Type B pancreatic cell (in vitro differentiated cells): Measurements from ENCODE around the gene BTBD8. TPM values are rescaled to one million over a fixed set of nuclear protein-coding genes. Genes with fewer than 3 reads are reported as not detected.

Source experiments
- DNase-seq: peaks from one replicate; pipeline ENCODE4 v3.0.0; 2021; ENCODE audit warnings: mixed read lengths; ENCODE audit not compliant: unreplicated experiment; ENCODE audit errors: extremely low spot score
- H3K27ac Mint-ChIP-seq: 2 replicates; pipeline ENCODE4 v1.8.0; 2021; ENCODE audit warnings: mild to moderate bottlenecking, mixed read lengths
- H3K27me3 Mint-ChIP-seq: 2 replicates; pipeline ENCODE4 v1.8.0; 2021; ENCODE audit warnings: mixed read lengths
- H3K36me3 Mint-ChIP-seq: 2 replicates; pipeline ENCODE4 v1.8.0; 2021; ENCODE audit warnings: mixed read lengths
- H3K4me1 Mint-ChIP-seq: one replicate; pipeline ENCODE4 v1.8.0; 2021; ENCODE audit warnings: mixed read lengths; ENCODE audit not compliant: unreplicated experiment
- H3K4me3 Mint-ChIP-seq: 2 replicates; pipeline ENCODE4 v1.8.0; 2021; ENCODE audit warnings: mild to moderate bottlenecking, mixed read lengths
- H3K9me3 Mint-ChIP-seq: 2 replicates; pipeline ENCODE4 v1.8.0; 2021; ENCODE audit warnings: mixed read lengths
- CTCF ChIP-seq: fragments of 200-600 bp; sonication (generic); conservative IDR thresholded peaks from 2 replicates; pipeline ENCODE4 v1.5.0; 2021; ENCODE audit warnings: antibody characterized with exemption, mild to moderate bottlenecking
- total RNA-seq: library from RNA; stranded (reverse); gene quantifications from 2 replicates; pipeline ENCODE4 v1.2.1, GENCODE V29; 2021; ENCODE audit warnings: low replicate concordance

BTBD8 gene
- total RNA-seq, 1 donor from 2014 or later, result 4.8 TPM

GRCh38 chr1:92169214-92170005 is 89.3 kb downstream of the BTBD8 start:
- no peak for DNase-seq
- Mint-ChIP-seq H3K4me1 (no peaks in the 10 kb centered on the region), H3K9me3 (no peaks in the 10 kb centered on the region), H3K36me3 (no peaks in the 10 kb centered on the region), H3K27ac (no peak overlapping the region), H3K27me3 (no peaks in the 10 kb centered on the region), H3K4me3 (no peak overlapping the region)
- no peak for TF ChIP-seq CTCF

GRCh38 chr1:92184632-92185031 is 104.5 kb downstream of the BTBD8 start:
- Mint-ChIP-seq H3K36me3 (peaks cover 10% of the 10 kb centered on the region), H3K4me1 (no peaks in the 10 kb centered on the region), H3K27ac (no peak overlapping the region), H3K27me3 (no peaks in the 10 kb centered on the region), H3K9me3 (no peaks in the 10 kb centered on the region), H3K4me3 (no peak overlapping the region)
- TF ChIP-seq CTCF, result no peak
- no peak for DNase-seq

GRCh38 chr1:92186081-92186480 is 105.9 kb downstream of the BTBD8 start:
- no peak for DNase-seq
- TF ChIP-seq CTCF, result no peak
- Mint-ChIP-seq H3K27ac (no peak overlapping the region), H3K4me1 (no peaks in the 10 kb centered on the region), H3K36me3 (no peaks in the 10 kb centered on the region), H3K27me3 (no peaks in the 10 kb centered on the region), H3K4me3 (no peak overlapping the region), H3K9me3 (no peaks in the 10 kb centered on the region)

- Mint-ChIP-seq H3K27ac (no peak overlapping the region), H3K27me3 (no peaks in the 10 kb centered on the region), H3K36me3 (no peaks in the 10 kb centered on the region), H3K9me3 (no peaks in the 10 kb centered on the region), H3K4me1 (no peaks in the 10 kb centered on the region), H3K4me3 (no peak overlapping the region)
- DNase-seq, result no peak
- TF ChIP-seq CTCF, result no peak
Observed at GRCh38 chr1:92188436-92189255, 108.5 kb downstream of the BTBD8 start.

GRCh38 chr1:92191726-92192125 is 111.6 kb downstream of the BTBD8 start:
- DNase-seq, result no peak
- no peak for TF ChIP-seq CTCF
- H3K9me3 Mint-ChIP-seq, result no peaks in the 10 kb centered on the region
- H3K27me3 Mint-ChIP-seq, result no peaks in the 10 kb centered on the region
- H3K4me3 Mint-ChIP-seq, result no peak overlapping the region
- no peaks in the 10 kb centered on the region for H3K36me3 Mint-ChIP-seq
- no peaks in the 10 kb centered on the region for H3K4me1 Mint-ChIP-seq
- no peak overlapping the region for H3K27ac Mint-ChIP-seq
